HepG2 (cell line): ENCODE measurements around the gene TMX2. TPM values are rescaled to one million over a fixed set of nuclear protein-coding genes. Genes with fewer than 3 reads are reported as not detected.

Source experiments
- ATAC-seq: fragments of 200-7000 bp; cut with Tn5 transposase; 3 replicates; pipeline ENCODE4 v1.9.1; 2020; ENCODE audit warnings: mild to moderate bottlenecking, moderate library complexity
- BruUV-seq: library from RNA; stranded (reverse); fragments of 400-500 nt; replicated peaks from 2 replicates; lab custom pipeline; 2021; lab: Mats Ljungman, UMichigan
- CTCF ChIA-PET: fragments of 300-600 bp; formaldehyde crosslinking; extraction: SDS; loops from one replicate; lab custom pipeline; 2021; ENCODE audit warnings: low total read pairs, inconsistent platforms, low intra/inter-chr PET ratio; lab: Yijun Ruan, JAX
- POLR2A ChIA-PET: fragments of 350-600 bp; sonication (Branson Sonifier 250); formaldehyde crosslinking; loops from one replicate; lab custom pipeline; 2020; ENCODE audit warnings: antibody characterized with exemption, inconsistent platforms; lab: Yijun Ruan, JAX
- DNase-seq: peaks from one replicate; pipeline ENCODE4 v3.0.0-alpha.2; 2015; ENCODE audit warnings: low spot score
- FAIRE-seq: peaks from 3 replicates; lab custom pipeline; 2011; peaks lifted over from hg19 to GRCh38; lab: Jason Lieb, UNC
- H2AFZ ChIP-seq: one replicate; pipeline ENCODE4 v1.6.1; 2011; ENCODE audit warnings: low read length, inconsistent platforms
- H3K27ac ChIP-seq: fragments of 300-600 bp; 3 replicates; pipeline ENCODE4 v1.8.0; 2011; ENCODE audit warnings: mixed run types, mild to moderate bottlenecking, mixed read lengths, low read length, inconsistent platforms; ENCODE audit not compliant: insufficient read depth; ENCODE audit errors: extremely low read length
- H3K27me3 ChIP-seq, 2 experiments: fragments of 200-600 bp in 1 of 2; 2 replicates in 1 of 2; 3 replicates in 1 of 2; pipeline versions ENCODE4 v1.6.0 to v1.8.0; 2011; ENCODE audit warnings: low read length in 2 of 2, mild to moderate bottlenecking in 2 of 2, moderate library complexity in 2 of 2, inconsistent platforms in 1 of 2; ENCODE audit not compliant: insufficient read depth in 2 of 2, control insufficient read depth in 1 of 2
- H3K36me3 ChIP-seq, 2 experiments: fragments of 200-600 bp in 1 of 2; replicated peaks in 1 of 2; 2 replicates in 1 of 2; 3 replicates in 1 of 2; pipeline versions ENCODE4 v1.5.1 to v1.8.0; 2011; ENCODE audit warnings: low read length in 2 of 2, inconsistent platforms in 1 of 2; ENCODE audit not compliant: insufficient read depth in 2 of 2, control insufficient read depth in 1 of 2
- H3K4me1 ChIP-seq: 2 replicates; pipeline ENCODE4 v1.5.1; 2012; ENCODE audit warnings: low read length, inconsistent platforms; ENCODE audit not compliant: insufficient read depth
- H3K4me2 ChIP-seq: 2 replicates; pipeline ENCODE4 v1.6.0; 2011; ENCODE audit warnings: low read depth, low read length, inconsistent platforms
- H3K4me3 ChIP-seq, 3 experiments: fragments of 200-600 bp in 1 of 3; sonication (generic), shearing (Covaris generic) in 1 of 3; replicated peaks in 1 of 3; 2 replicates each; pipeline ENCODE4 v1.5.1; 2011 to 2016; ENCODE audit warnings: low read length in 3 of 3, inconsistent platforms in 2 of 3, low read depth in 2 of 3, mild to moderate bottlenecking in 2 of 3, control low read depth in 1 of 3, mixed read lengths in 1 of 3; ENCODE audit not compliant: insufficient read depth in 1 of 3
- H3K79me2 ChIP-seq: one replicate; pipeline ENCODE4 v1.6.1; 2011; ENCODE audit warnings: low read length, inconsistent platforms; ENCODE audit not compliant: insufficient read depth
- H3K9ac ChIP-seq: 2 replicates; pipeline ENCODE4 v1.6.0; 2011; ENCODE audit warnings: mild to moderate bottlenecking, low read depth, low read length, inconsistent platforms; ENCODE audit not compliant: insufficient read depth
- H3K9me3 ChIP-seq: 2 replicates; pipeline ENCODE4 v1.5.1; 2012; ENCODE audit warnings: mild to moderate bottlenecking, low read length
- H4K20me1 ChIP-seq: 2 replicates; pipeline ENCODE4 v1.6.0; 2011; ENCODE audit warnings: inconsistent platforms, mild to moderate bottlenecking, low read length, moderate library complexity; ENCODE audit not compliant: insufficient read depth
- HNF4A ChIP-seq: sonication (generic); formaldehyde crosslinking; IDR thresholded peaks from 2 replicates; pipeline ENCODE4 v1.4.0; 2020; ENCODE audit warnings: missing genetic modification reagents
- HNRNPL ChIP-seq: fragments of 200-400 bp; formaldehyde crosslinking; IDR thresholded peaks from 2 replicates; pipeline ENCODE4 v1.6.1; 2017; ENCODE audit warnings: mild to moderate bottlenecking, low read depth, low read length
- ISL2 ChIP-seq: sonication (generic); formaldehyde crosslinking; IDR thresholded peaks from 2 replicates; pipeline ENCODE4 v1.5.0; 2020; ENCODE audit warnings: missing genetic modification reagents
- NCOR1 ChIP-seq: fragments of 200-600 bp; sonication (generic); IDR thresholded peaks from 2 replicates; pipeline ENCODE4 v1.7.0; 2017; ENCODE audit warnings: antibody characterized with exemption, low read length, borderline replicate concordance
- ZFAT ChIP-seq: sonication (generic); formaldehyde crosslinking; conservative IDR thresholded peaks from 2 replicates; pipeline ENCODE4 v1.8.1; 2023; ENCODE audit warnings: missing genetic modification reagents, inconsistent platforms
- ZNF782 ChIP-seq: sonication (generic); formaldehyde crosslinking; IDR thresholded peaks from 2 replicates; pipeline ENCODE4 v1.4.0; 2020; ENCODE audit warnings: missing genetic modification reagents, mild to moderate bottlenecking, borderline replicate concordance
- WGBS: methylation state at CpG from one replicate; pipeline ENCODE4 v1.1.6; 2017; ENCODE audit warnings: low lambda C conversion rate; 5-methylcytosine and 5-hydroxymethylcytosine counted together
- in situ Hi-C: cut with HindIII; loops from 2 replicates; pipeline ENCODE4 v1.10.0; 2017; ENCODE audit warnings: low pct_unique_long_range_greater_than_20kb; ENCODE audit not compliant: extremely low pct_ligation_motif_present
- intact Hi-C: fragments of 100-400 bp; cut with micrococcal nuclease; formaldehyde crosslinking; loops from one replicate; pipeline ENCODE4 v1.10.0; 2022; ENCODE audit not compliant: unreplicated experiment
- polyA plus RNA-seq, 8 experiments: library from polyadenylated mRNA; depleted of rRNA in 3 of 8; stranded (reverse) in 7 of 8; unstranded in 1 of 8; fragments of >200 nt; fragmentation: Illumina TruSeq in 4 of 8; extraction: Trizol in 4 of 8; gene quantifications; 2 replicates each; pipeline versions ENCODE4 v1.2.1 to v1.2.3, GENCODE V29; 2011 to 2016; ENCODE audit warnings: low read depth in 4 of 8, missing spikeins in 1 of 8, mixed read lengths in 1 of 8; ENCODE audit not compliant: insufficient read depth in 1 of 8
- total RNA-seq, 5 experiments: library from RNA; depleted of rRNA; stranded (reverse); fragments of >200 nt; fragmentation: Illumina TruSeq; extraction: Trizol; gene quantifications; 2 replicates each; pipeline ENCODE4 v1.2.3, GENCODE V29; 2016; ENCODE audit warnings: low read depth in 1 of 5
- TF ChIP-seq, protein P1 (sequence below): sonication (generic); formaldehyde crosslinking; IDR thresholded peaks from 2 replicates; pipeline ENCODE4 v1.4.0; 2020; ENCODE audit warnings: mild to moderate bottlenecking, missing genetic modification reagents

TMX2 gene
- total and polyA plus RNA-seq, 2 of the 13 experiments (the other 11 are each of a cell fraction or from before 2014, with no cell fraction given) = 84.5 to 129 TPM

- Histone ChIP-seq H3K9ac (no peak overlapping the region), H3K4me3 (no peak overlapping the region), H4K20me1 (no peaks in the 10 kb centered on the region), H3K4me1 (peaks cover 10% of the 10 kb centered on the region), H3K36me3 (peaks cover 20 to 56% of the 10 kb centered on the region in 2 experiments), H3K9me3 (no peaks in the 10 kb centered on the region), H3K27ac (no peak overlapping the region), H2AFZ (no peak overlapping the region), H3K27me3 (no peaks in the 10 kb centered on the region), H3K79me2 (peaks cover 5% of the 10 kb centered on the region)
- in situ Hi-C loops (no loop called here), intact Hi-C loops (no loop called here)
- DNase-seq = no peak
- no peak for FAIRE-seq
- no TSS peak for BruUV-seq
- ATAC-seq = no peak
- POLR2A ChIA-PET = interaction anchor here (0.6 to 2.5 kb wide), 3 partner anchors 9 to 36 kb away, joined by 3 to 12 read pairs (median 4); partner anchors contain the start of genes MED19 and TMX2
- no peak for TF ChIP-seq HNRNPL
- no peak for TF ChIP-seq ISL2 (CRISPR knock-in tag)
- TF ChIP-seq NCOR1 = no peak
- TF ChIP-seq ZFAT (CRISPR knock-in tag) = no peak
- no peak for TF ChIP-seq HNF4A (CRISPR knock-in tag)
- TF ChIP-seq, protein P1, sequence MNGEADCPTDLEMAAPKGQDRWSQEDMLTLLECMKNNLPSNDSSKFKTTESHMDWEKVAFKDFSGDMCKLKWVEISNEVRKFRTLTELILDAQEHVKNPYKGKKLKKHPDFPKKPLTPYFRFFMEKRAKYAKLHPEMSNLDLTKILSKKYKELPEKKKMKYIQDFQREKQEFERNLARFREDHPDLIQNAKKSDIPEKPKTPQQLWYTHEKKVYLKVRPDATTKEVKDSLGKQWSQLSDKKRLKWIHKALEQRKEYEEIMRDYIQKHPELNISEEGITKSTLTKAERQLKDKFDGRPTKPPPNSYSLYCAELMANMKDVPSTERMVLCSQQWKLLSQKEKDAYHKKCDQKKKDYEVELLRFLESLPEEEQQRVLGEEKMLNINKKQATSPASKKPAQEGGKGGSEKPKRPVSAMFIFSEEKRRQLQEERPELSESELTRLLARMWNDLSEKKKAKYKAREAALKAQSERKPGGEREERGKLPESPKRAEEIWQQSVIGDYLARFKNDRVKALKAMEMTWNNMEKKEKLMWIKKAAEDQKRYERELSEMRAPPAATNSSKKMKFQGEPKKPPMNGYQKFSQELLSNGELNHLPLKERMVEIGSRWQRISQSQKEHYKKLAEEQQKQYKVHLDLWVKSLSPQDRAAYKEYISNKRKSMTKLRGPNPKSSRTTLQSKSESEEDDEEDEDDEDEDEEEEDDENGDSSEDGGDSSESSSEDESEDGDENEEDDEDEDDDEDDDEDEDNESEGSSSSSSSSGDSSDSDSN (CRISPR knock-in tag) = no peak
- no peak for TF ChIP-seq ZNF782 (CRISPR knock-in tag)
- TF ChIP-seq, all 625 proteins: peak for 0
- no peak overlapping the region for H3K4me2 ChIP-seq
- WGBS = 100% methylated on average over 2 of the region's 4 CpGs
- CTCF ChIA-PET = no interaction called here
Measured at GRCh38 chr11:57703341-57703740, 9.1 kb upstream of the TMX2 start.
